ENCODE results near the gene VWA7.

DNA sequence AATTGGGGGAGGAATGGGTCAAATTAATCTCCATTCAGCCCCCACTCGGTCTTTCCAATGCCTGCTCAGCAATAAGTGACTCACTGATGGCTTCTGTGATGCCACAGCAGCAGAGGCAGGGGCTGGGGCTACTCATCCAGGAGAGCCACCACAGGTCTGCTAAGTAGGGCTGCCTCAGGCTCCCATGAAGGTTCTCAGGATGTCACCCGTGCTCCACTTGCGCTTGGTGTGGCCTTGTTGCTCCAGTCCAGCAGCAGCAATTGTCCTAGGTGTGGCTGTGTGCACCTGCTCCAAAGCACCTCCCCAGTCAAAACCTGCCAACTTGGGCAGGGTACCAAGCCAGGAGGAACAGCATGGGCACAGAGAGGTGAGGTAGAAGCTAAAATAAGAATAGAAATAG is 55.0 kb downstream of the VWA7 start:
- TF ChIP-seq, protein P1, sequence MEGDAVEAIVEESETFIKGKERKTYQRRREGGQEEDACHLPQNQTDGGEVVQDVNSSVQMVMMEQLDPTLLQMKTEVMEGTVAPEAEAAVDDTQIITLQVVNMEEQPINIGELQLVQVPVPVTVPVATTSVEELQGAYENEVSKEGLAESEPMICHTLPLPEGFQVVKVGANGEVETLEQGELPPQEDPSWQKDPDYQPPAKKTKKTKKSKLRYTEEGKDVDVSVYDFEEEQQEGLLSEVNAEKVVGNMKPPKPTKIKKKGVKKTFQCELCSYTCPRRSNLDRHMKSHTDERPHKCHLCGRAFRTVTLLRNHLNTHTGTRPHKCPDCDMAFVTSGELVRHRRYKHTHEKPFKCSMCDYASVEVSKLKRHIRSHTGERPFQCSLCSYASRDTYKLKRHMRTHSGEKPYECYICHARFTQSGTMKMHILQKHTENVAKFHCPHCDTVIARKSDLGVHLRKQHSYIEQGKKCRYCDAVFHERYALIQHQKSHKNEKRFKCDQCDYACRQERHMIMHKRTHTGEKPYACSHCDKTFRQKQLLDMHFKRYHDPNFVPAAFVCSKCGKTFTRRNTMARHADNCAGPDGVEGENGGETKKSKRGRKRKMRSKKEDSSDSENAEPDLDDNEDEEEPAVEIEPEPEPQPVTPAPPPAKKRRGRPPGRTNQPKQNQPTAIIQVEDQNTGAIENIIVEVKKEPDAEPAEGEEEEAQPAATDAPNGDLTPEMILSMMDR (IDR thresholded peaks at IDR 0.05; ENCODE audit: insufficient read depth, low read depth, low read length) = no peak
- no peak for TF ChIP-seq EZH2 (IDR thresholded peaks at IDR 0.05; ENCODE audit: insufficient read depth, low read length)
